Immature natural killer cell (primary cell): ENCODE results near the gene LONRF2. TPM values are rescaled to one million over a fixed set of nuclear protein-coding genes. Genes with fewer than 3 reads are reported as not detected.

Experiments
- DNase-seq, 3 donors: peaks; one replicate each; pipeline ENCODE4 v3.0.0; 2022; ENCODE audit warnings: mixed read lengths in 1 of 3
- H3K27ac Mint-ChIP-seq, 6 donors: one replicate each; pipeline ENCODE4 v1.8.0; 2020; ENCODE audit warnings: mixed read lengths in 6 of 6, mild to moderate bottlenecking in 5 of 6, inconsistent platforms in 4 of 6, moderate library complexity in 3 of 6
- H3K27me3 Mint-ChIP-seq, 3 donors: one replicate each; pipeline ENCODE4 v1.8.0; 2020 to 2021; ENCODE audit warnings: low read depth in 3 of 3, mild to moderate bottlenecking in 3 of 3, mixed read lengths in 3 of 3, moderate library complexity in 3 of 3, inconsistent platforms in 1 of 3
- H3K36me3 Mint-ChIP-seq, 3 donors: one replicate each; pipeline ENCODE4 v1.8.0; 2020; ENCODE audit warnings: mixed read lengths in 3 of 3, inconsistent platforms in 2 of 3, mild to moderate bottlenecking in 2 of 3
- H3K4me1 Mint-ChIP-seq, 2 donors: one replicate each; pipeline ENCODE4 v1.8.0; 2020; ENCODE audit warnings: inconsistent platforms in 2 of 2, mild to moderate bottlenecking in 2 of 2, mixed read lengths in 2 of 2, moderate library complexity in 1 of 2
- H3K4me3 Mint-ChIP-seq, 5 donors: one replicate each; pipeline ENCODE4 v1.8.0; 2020; ENCODE audit warnings: mild to moderate bottlenecking in 5 of 5, mixed read lengths in 5 of 5, inconsistent platforms in 3 of 5, moderate library complexity in 3 of 5
- H3K9me3 Mint-ChIP-seq, 6 donors: one replicate each; pipeline ENCODE4 v1.8.0; 2020; ENCODE audit warnings: mild to moderate bottlenecking in 6 of 6, mixed read lengths in 6 of 6, inconsistent platforms in 4 of 6, moderate library complexity in 3 of 6
- polyA plus RNA-seq, 3 donors: library from polyadenylated mRNA; unstranded; fragments of 300-500 nt; fragmentation: Illumina TruSeq; gene quantifications; one replicate each; pipeline ENCODE4 v1.2.3, GENCODE V29; 2021

The LONRF2 gene
- polyA plus RNA-seq, 3 donors from 2014 or later, result not detected

DNA sequence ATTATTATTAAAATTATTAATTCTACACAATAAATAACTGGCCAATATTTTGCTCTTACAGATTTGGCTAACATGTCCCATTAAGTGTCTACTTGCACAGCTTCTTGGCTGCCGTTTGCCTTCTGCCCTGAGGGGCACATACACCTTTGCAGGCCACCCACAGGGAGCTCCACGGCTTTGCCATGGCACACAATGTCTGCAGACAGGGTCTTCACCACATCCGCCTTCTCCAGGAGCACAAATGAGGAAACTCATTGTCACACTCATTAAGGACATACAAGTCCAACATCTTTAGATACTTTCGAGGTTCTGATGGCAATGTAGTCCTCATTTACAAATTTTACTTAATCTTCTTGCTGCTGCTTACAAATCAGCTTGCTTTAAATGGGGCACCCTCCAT lies 45.6 kb downstream of the LONRF2 start:
- Mint-ChIP-seq H3K27ac (no peak overlapping the region), H3K27me3 (peaks cover 0 to 5% (median 2%) of the 10 kb centered on the region in 3 donors), H3K4me3 (no peak overlapping the region), H3K9me3 (no peaks in the 10 kb centered on the region), H3K4me1 (peaks cover 17 to 21% of the 10 kb centered on the region in 2 donors), H3K36me3 (no peaks in the 10 kb centered on the region)
- DNase-seq, result no peak

DNA sequence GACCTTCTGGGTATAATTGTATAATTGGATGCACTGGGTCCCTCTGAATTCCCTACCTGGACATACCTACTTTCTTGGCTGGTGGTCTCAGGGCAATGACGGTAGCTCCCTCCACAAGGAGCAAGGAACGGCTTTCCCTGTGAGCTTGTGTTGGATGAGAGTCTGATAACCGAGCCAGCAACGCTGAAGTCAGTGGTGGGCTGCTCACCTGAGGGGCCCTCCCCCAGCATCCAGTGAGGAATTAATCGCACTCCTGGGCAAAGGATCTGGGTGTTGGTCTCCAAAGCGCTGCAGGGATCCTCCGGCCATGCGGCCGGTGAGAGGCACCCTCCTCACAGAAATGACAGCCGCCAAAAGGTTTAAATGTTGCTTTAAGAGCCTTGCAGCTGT lies 47.1 kb downstream of the LONRF2 start:
- Mint-ChIP-seq H3K27me3 (peaks cover 0 to 5% (median 0%) of the 10 kb centered on the region in 3 donors), H3K4me1 (peaks cover 17 to 21% of the 10 kb centered on the region in 2 donors), H3K36me3 (no peaks in the 10 kb centered on the region), H3K27ac (no peak overlapping the region), H3K9me3 (no peaks in the 10 kb centered on the region), H3K4me3 (no peak overlapping the region)
- DNase-seq, result no peak

DNA sequence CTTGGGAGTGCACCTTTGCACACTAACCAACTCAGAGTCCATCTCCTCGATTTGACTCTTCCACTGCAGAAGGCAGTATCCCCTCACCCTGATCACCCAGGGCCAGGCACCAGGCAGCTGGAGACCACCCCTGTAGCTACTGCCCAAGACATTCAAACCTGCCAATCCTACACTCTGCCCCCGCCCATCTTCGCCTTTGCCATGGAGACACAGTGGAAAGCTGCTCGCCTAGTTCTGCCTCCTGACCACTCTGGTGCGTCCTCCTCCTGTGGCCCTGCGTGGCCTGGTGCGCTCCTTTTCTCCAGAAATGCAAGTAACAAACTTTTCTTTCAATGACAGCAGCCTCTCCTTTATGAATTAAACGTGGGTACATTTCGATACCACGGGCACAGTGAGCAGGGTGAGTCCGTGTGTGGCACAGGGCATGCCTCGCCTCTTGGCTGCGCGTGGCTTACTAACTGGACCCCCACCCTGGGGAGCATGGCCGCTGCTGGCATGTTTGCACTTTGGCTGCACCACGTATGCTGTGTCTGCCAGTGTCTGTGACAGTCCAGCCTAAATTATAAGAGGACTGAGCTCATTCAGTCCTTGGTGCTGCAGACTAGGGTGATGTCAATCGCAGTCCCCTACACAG lies 47.6 kb downstream of the LONRF2 start:
- Mint-ChIP-seq H3K4me1 (peaks cover 15 to 18% of the 10 kb centered on the region in 2 donors), H3K27ac (no peak overlapping the region), H3K9me3 (no peaks in the 10 kb centered on the region)

DNA sequence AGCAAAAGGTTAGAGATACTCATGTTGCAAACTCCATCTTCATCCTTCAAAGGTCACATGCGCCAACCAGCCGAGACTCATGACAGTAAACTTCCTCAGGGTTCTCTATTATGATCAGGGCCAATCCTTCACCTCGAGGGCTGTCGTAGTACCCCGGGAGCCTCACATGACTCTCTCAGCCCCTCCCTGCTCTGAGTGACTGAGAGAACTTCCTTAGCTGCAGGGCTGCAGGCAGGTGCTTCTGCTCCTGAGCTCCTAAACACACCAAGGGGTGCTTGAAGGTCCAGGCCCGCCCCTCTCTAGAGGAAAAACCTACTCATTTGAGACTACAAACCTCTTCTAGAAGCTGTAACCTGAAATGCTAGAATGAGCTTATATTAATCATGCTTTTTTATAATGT lies 48.2 kb downstream of the LONRF2 start:
- Mint-ChIP-seq H3K4me3 (peak overlapping the region; percentile 26 to 67 (median 36)), H3K27me3 (peaks cover 0 to 5% (median under 1%) of the 10 kb centered on the region in 3 donors), H3K36me3 (no peaks in the 10 kb centered on the region), H3K9me3 (no peaks in the 10 kb centered on the region), H3K4me1 (peaks cover 12 to 13% of the 10 kb centered on the region in 2 donors), H3K27ac (peak overlapping the region; percentile 29 to 79 (median 46))
- peak in 1 of 3 donors; percentile 19 for DNase-seq

More for the DNA sequence above, 47.6 kb downstream of the LONRF2 start:
- H3K27me3 Mint-ChIP-seq, result peaks cover 0 to 5% (median 0%) of the 10 kb centered on the region in 3 donors
- DNase-seq, result no peak
- H3K4me3 Mint-ChIP-seq, result peak overlapping the region in 1 of 5 donors; percentile 53
- H3K36me3 Mint-ChIP-seq, result no peaks in the 10 kb centered on the region

DNA sequence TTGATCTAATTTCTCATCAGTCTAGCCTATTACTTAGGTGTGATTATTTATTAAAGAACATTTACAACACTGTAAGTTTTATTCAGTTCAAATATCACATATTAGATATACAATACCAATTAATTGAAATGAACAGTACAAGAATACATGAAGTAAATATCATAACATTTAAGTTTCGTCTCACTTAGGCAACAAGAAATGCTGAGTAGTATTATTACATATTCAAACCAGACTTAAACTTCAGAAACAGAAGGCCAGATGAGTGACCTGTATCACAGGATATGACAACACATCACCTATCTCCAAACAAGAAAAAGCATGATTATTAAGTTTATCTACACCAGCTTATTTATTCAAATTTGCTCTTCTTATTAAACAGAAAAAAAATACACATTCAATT lies 48.9 kb downstream of the LONRF2 start:
- H3K36me3 Mint-ChIP-seq, result no peaks in the 10 kb centered on the region
- peaks cover 0 to 2% (median 2%) of the 10 kb centered on the region in 3 donors for H3K27me3 Mint-ChIP-seq
- peak overlapping the region in 1 of 5 donors; percentile 67 for H3K4me3 Mint-ChIP-seq
- peaks cover 8% of the 10 kb centered on the region in 2 donors for H3K4me1 Mint-ChIP-seq
- peak overlapping the region in 3 of 6 donors; percentile 52 to 79 (median 65) for H3K27ac Mint-ChIP-seq
- no peak for DNase-seq
- no peaks in the 10 kb centered on the region for H3K9me3 Mint-ChIP-seq

DNA sequence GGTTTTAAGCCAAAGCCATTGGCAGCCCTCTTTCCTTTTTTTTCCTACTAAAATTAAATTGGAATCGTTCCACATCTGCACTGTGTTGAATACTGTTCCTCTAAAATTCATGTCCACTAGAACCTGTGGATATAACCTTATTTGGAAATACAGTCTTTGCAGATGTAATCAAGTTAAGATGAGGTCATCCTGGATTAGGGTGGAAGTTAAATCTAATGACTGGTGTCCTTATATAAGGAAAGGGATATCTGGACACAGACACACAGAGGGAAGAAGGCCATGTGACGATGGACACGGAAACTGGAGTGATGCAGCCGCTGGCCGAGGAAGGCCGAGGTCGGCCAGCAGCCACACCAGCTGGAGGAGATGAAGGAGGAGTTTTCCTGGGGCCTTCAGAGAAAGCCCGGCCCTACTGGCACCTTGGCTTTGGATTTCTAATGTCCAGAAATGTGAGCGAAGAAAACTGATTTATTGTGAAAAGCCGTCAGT lies 49.4 kb downstream of the LONRF2 start:
- Mint-ChIP-seq H3K27ac (no peak overlapping the region), H3K4me3 (no peak overlapping the region), H3K4me1 (peaks cover 8% of the 10 kb centered on the region in 2 donors), H3K36me3 (no peaks in the 10 kb centered on the region), H3K9me3 (no peaks in the 10 kb centered on the region), H3K27me3 (peaks cover 0 to 2% (median 2%) of the 10 kb centered on the region in 3 donors)
- no peak for DNase-seq

DNA sequence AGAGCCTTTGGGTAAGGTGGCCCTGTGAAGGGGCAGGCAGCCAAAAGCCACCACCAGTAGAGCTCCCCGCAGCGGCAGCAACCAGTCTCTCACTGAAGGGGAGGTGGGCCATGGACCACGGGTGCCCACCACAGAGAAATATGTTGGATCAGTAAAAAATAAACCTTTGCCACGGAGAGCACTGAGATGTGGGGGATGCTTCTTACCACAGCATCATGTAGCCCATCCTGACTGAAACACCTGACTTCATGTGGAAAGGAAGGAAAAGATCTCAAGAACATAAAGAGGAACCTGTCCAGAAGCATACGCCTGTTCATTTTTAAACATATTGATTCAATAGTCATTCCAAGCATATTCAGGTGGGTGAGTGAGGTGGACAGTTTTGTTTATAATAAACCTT lies 51.1 kb downstream of the LONRF2 start:
- Mint-ChIP-seq H3K4me3 (no peak overlapping the region), H3K27ac (no peak overlapping the region), H3K36me3 (no peaks in the 10 kb centered on the region), H3K4me1 (peaks cover 8% of the 10 kb centered on the region in 2 donors), H3K27me3 (peaks cover 0 to 2% (median 2%) of the 10 kb centered on the region in 3 donors), H3K9me3 (no peaks in the 10 kb centered on the region)
- DNase-seq, result no peak

DNA sequence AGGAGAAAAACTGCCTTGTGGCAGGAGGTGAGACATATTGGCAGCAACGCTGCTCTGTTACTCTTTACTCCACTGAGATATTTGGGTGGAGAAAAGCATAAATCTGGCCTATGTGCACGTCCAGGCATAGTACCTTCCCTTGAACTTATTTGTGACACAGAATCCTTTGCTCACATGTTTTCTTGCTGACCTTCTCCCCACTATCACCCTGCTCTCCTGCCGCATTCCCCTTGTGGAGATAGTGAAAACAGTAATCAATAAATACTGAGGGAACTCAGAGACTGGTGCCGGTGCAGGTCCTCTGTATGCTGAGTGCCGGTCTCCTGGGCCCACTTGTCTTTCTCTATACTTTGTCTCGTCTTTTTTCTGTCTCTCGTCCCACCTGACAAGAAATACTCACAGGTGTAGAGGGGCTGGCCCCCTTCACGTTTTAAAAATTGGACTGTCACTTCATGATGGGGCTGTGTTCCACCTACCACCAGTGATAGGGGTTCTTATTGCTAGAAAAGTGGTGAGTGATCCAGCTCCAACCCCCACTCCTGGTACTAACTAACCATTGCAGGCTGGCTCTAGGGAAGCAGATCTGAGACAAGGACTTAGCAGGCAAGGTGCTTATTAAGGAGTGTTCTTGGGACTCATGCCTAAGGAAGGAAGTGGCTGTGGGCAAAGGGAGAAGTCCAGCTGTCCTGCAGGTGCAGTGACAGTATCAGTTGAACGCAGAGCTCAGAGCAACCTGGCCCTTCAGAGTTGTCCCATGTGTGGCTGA lies 51.7 kb downstream of the LONRF2 start:
- Mint-ChIP-seq H3K9me3 (no peaks in the 10 kb centered on the region), H3K36me3 (no peaks in the 10 kb centered on the region), H3K27me3 (peaks cover 0 to 2% (median 2%) of the 10 kb centered on the region in 3 donors), H3K27ac (no peak overlapping the region), H3K4me1 (peaks cover 8% of the 10 kb centered on the region in 2 donors), H3K4me3 (no peak overlapping the region)
- DNase-seq, result no peak

DNA sequence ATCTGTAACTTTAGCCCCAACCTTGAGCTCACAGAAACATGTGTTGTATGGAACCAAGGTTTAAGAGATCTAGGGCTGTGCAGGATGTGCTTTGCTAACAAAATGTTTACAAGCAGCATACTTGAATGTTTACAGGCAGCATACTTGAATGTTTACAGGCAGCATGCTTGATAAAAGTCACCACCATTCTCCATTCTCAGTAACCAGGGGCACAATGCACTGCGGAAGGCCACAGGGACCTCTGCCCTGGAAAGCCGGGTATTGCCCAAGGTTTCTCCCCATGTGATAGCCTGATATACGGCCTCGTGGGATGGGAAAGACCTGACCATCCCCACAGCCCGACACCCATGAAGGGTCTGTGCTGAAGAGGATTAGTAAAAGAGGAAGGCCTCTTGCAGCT lies 52.4 kb downstream of the LONRF2 start:
- Mint-ChIP-seq H3K4me3 (no peak overlapping the region), H3K4me1 (peaks cover 8% of the 10 kb centered on the region in 2 donors), H3K36me3 (no peaks in the 10 kb centered on the region), H3K9me3 (no peaks in the 10 kb centered on the region), H3K27me3 (peaks cover 0 to 2% (median 2%) of the 10 kb centered on the region in 3 donors), H3K27ac (no peak overlapping the region)
- no peak for DNase-seq

DNA sequence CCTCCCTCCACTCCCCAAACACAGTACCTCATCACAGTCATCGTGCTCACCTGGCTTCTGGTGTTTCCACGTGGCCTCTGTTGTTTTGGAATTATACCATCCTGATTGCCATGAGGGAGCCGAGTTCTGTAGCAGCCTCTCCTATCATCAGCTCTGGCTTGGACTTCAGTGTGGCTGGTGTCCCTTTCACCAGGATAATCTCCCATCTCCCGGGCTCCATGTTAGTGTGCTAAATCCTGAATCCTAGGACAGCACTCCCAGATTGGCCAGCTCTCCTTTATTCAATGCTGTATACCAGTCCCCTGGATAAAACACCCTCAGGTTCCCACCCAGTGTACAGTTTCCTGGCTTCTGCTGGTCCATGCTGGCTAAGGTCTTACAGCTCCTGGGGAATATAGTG lies 53.3 kb downstream of the LONRF2 start:
- Mint-ChIP-seq H3K9me3 (no peaks in the 10 kb centered on the region), H3K27me3 (peaks cover 0 to 2% (median 0%) of the 10 kb centered on the region in 3 donors), H3K36me3 (no peaks in the 10 kb centered on the region), H3K27ac (no peak overlapping the region), H3K4me1 (peaks cover 6% of the 10 kb centered on the region in 2 donors), H3K4me3 (no peak overlapping the region)
- DNase-seq, result no peak

DNA sequence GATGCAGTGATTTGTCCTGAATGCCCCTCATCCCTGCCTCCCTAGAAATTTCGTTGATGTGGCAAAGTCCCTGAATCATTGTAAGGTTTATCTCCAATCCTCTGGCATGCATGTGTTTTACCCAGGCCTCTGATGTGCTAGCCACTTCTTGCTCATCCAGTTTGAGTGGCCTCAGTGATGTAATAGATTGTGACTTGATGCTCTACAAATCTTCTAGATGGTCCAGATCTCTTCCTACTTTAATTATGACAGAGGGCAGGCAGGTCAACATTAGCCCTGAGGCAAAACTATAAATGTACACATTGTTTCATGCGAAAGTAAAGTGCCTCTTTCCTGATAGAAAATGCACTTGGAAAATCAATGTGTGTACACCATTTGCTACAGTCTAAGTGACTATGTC lies 54.5 kb downstream of the LONRF2 start:
- H3K9me3 Mint-ChIP-seq, result no peaks in the 10 kb centered on the region
- no peak overlapping the region for H3K27ac Mint-ChIP-seq
- no peak for DNase-seq
- H3K36me3 Mint-ChIP-seq, result no peaks in the 10 kb centered on the region
- peaks cover 0 to 2% (median 0%) of the 10 kb centered on the region in 3 donors for H3K27me3 Mint-ChIP-seq
- no peaks in the 10 kb centered on the region for H3K4me1 Mint-ChIP-seq
- no peak overlapping the region for H3K4me3 Mint-ChIP-seq

DNA sequence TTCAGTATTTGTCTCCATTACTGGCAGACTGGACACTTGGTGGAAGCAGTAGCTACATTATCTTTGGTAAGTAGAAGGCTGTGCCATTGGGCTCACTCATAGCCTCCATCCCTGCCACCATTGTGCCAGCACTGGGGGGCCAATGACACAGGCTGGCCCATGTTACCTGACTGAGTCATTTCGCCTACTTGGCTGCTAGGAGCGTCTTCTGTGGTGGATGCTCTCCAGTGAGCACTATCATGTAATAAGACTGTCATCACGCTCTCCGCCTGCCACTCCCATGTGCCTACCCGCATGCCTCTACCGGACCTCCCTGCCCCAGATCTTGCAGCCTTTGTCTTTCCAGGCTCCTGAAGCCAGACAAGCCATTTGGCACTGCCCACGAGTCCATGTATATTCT lies 56.2 kb downstream of the LONRF2 start:
- Mint-ChIP-seq H3K27me3 (peaks cover 0 to 2% (median 0%) of the 10 kb centered on the region in 3 donors), H3K27ac (no peak overlapping the region), H3K4me1 (no peaks in the 10 kb centered on the region), H3K9me3 (no peaks in the 10 kb centered on the region), H3K4me3 (no peak overlapping the region), H3K36me3 (no peaks in the 10 kb centered on the region)
- no peak for DNase-seq

DNA sequence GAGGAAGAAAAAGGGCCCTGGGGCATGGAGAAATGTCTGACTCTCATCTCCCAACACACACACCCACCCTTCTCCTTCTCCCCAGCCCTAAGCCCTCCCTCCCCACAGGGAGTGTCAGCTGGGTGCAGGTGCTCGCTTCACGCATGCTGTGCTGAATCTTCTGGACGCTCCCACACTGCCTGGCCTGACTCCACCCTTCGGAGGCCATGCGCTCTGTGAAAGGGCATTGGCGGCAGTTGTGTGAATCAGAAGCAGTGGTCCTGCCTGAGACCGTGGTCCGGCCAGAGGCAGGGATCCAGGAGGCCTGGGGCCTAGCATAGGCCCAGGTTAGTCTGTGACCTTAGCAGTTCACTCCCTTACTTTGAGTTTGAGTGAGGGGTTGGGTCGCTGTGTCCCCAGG lies 57.1 kb downstream of the LONRF2 start:
- no peak for DNase-seq
- H3K36me3 Mint-ChIP-seq, result no peaks in the 10 kb centered on the region
- H3K9me3 Mint-ChIP-seq, result peaks cover 0 to 2% (median 0%) of the 10 kb centered on the region in 6 donors
- no peak overlapping the region for H3K4me3 Mint-ChIP-seq
- peaks cover 0 to 3% (median 0%) of the 10 kb centered on the region in 3 donors for H3K27me3 Mint-ChIP-seq
- no peaks in the 10 kb centered on the region for H3K4me1 Mint-ChIP-seq
- H3K27ac Mint-ChIP-seq, result no peak overlapping the region

DNA sequence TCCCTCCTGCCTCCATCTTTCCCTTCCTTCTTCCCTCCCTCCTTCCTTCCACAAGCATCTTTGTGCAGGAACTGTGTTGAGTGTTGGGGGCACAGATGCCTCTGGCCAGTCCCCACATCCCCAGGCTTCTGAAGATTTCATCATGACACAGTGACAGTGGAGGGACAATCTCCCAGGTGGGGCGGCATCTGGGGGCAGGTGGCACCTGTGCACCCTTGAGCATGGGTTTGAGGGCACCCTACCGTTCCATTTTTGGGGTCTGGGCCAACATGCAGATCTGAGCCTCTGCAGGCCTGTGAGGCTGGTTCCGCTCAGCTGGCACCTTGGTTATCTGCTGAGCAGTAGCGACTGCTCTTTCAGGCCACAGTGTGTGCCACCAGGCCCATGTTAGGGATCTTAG lies 57.6 kb downstream of the LONRF2 start:
- no peaks in the 10 kb centered on the region for H3K36me3 Mint-ChIP-seq
- DNase-seq, result no peak
- peaks cover 0 to 4% (median 0%) of the 10 kb centered on the region in 3 donors for H3K27me3 Mint-ChIP-seq
- H3K9me3 Mint-ChIP-seq, result peaks cover 0 to 2% (median 0%) of the 10 kb centered on the region in 6 donors
- no peak overlapping the region for H3K27ac Mint-ChIP-seq
- H3K4me1 Mint-ChIP-seq, result no peaks in the 10 kb centered on the region
- H3K4me3 Mint-ChIP-seq, result no peak overlapping the region
